ENCODE measurements around the gene DNAJC16.

GRCh38 chr1:15525050-15526020 is 1.3 kb upstream of the DNAJC16 start:
- TF ChIP-seq RAD21 (IDR thresholded peaks at IDR 0.05) (no peak), NR2F2 (IDR thresholded peaks at IDR 0.05) (no peak), CTCF (IDR thresholded peaks at IDR 0.05; ENCODE audit: low read depth, low read length, missing input control) (no peak), EGR1 (IDR thresholded peaks at IDR 0.05; ENCODE audit: low read depth in 2 of 2) (no peak)
- TF ChIP-seq, protein P1, sequence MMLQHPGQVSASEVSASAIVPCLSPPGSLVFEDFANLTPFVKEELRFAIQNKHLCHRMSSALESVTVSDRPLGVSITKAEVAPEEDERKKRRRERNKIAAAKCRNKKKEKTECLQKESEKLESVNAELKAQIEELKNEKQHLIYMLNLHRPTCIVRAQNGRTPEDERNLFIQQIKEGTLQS (IDR thresholded peaks at IDR 0.05), result peak; percentile 36
- TF ChIP-seq, protein P2, sequence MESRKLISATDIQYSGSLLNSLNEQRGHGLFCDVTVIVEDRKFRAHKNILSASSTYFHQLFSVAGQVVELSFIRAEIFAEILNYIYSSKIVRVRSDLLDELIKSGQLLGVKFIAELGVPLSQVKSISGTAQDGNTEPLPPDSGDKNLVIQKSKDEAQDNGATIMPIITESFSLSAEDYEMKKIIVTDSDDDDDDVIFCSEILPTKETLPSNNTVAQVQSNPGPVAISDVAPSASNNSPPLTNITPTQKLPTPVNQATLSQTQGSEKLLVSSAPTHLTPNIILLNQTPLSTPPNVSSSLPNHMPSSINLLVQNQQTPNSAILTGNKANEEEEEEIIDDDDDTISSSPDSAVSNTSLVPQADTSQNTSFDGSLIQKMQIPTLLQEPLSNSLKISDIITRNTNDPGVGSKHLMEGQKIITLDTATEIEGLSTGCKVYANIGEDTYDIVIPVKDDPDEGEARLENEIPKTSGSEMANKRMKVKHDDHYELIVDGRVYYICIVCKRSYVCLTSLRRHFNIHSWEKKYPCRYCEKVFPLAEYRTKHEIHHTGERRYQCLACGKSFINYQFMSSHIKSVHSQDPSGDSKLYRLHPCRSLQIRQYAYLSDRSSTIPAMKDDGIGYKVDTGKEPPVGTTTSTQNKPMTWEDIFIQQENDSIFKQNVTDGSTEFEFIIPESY (IDR thresholded peaks at IDR 0.05), result no peak
